ENCODE measurements around the gene SFTA2.
"Not testable (repeated sequence)": the region's sequence is repeated elsewhere in the genome, so short reads cannot be mapped to it uniquely, and the experiment has no call there.

SFTA2 gene

DNA sequence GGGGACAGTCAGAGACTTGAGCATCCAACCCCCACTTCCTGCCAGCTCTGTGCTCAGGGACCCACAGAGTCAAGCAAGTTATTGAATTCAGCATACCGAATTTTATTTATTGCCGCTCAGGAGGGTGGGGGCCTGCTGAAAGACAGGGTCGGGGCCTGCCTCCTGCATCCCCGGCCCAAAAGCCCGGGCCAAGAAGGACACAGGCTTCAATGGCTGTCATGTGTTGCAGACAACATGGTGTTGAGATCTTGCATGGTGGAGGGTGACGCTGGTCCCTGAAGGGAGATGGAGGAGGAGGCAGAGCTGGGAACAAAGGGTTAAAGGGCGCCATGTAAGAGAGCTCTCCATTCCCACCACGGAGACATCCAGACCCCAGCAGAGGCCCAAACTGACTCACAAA is 698 bp downstream of the SFTA2 start:
- no peak overlapping the region for H3K27ac Mint-ChIP-seq
- H3K27me3 Mint-ChIP-seq, result no peaks in the 10 kb centered on the region
- peaks cover 4% of the 10 kb centered on the region for H3K9me3 Mint-ChIP-seq
- DNase-seq, result no peak
- no peak overlapping the region for H3K4me3 Mint-ChIP-seq
- H3K4me1 Mint-ChIP-seq (ENCODE audit: low read depth), result no peaks in the 10 kb centered on the region
- peaks cover 28% of the 10 kb centered on the region for H3K36me3 Mint-ChIP-seq (ENCODE audit: low read depth)

DNA sequence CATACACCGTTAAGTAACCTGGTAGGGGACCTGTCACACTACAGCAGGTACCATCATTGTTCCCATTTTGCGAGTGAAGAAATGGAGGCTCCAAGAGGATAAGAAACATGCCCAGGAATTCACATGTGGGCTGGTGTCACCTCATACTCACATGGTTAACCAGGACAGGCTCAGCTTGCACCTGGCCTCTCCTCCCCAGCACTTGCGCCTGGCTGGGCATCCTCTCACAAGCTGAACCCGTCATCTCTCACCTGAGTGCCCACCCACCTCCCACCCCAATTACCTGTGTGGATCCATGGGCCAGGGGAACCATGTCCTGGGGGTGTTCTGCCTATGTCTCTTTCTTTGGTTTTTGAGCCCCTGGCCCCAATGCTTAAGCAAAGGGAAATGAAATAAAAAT is 1.5 kb downstream of the SFTA2 start:
- no peaks in the 10 kb centered on the region for H3K4me1 Mint-ChIP-seq (ENCODE audit: low read depth)
- no peaks in the 10 kb centered on the region for H3K27me3 Mint-ChIP-seq
- H3K4me3 Mint-ChIP-seq, result no peak overlapping the region
- DNase-seq, result no peak
- peaks cover 36% of the 10 kb centered on the region for H3K36me3 Mint-ChIP-seq (ENCODE audit: low read depth)
- H3K9me3 Mint-ChIP-seq, result peaks cover 4% of the 10 kb centered on the region
- H3K27ac Mint-ChIP-seq, result no peak overlapping the region

DNA sequence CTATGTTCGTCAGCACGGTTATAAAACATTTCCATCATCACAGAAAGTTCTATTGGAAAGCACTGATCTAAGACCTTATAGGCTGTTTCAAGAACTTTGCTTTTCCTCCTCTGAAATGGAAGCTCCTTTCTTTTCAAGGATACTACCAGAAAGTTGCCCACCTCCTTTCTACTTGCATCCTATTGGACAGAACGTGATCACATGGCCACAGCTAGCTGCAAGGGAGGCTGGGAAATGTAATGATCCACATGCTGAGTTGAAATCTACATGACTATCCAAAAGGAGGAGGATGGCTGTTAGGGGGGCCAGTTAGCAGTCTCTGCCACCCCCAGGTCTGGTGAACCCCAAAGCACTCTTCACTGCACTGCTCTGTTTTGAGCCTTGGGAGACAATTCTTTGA is 3.3 kb downstream of the SFTA2 start:
- Mint-ChIP-seq H3K27me3 (no peaks in the 10 kb centered on the region), H3K4me3 (no peak overlapping the region), H3K36me3 (ENCODE audit: low read depth) (peaks cover 53% of the 10 kb centered on the region), H3K27ac (no peak overlapping the region), H3K9me3 (peaks cover 4% of the 10 kb centered on the region), H3K4me1 (ENCODE audit: low read depth) (no peaks in the 10 kb centered on the region)
- no peak for DNase-seq

DNA sequence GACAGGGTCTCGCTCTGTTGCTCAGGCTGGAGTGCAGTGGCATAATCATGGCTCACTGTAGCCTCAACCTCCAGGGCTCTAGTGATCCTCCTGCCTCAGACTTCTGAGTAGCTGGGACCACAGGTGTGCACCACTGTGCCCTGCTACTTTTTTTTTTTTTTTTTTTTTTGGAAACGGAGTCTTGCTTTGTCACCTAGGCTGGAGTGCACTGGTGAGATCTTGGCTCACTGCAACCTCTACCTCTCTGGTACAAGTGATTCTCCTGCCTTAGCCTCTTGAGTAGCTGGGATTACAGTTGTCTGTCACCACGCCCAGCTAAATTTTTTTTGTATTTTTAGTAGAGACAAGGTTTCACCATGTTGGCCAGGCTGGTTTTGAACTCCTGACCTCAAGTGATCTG is 4.9 kb downstream of the SFTA2 start:
- H3K36me3 Mint-ChIP-seq (ENCODE audit: low read depth), result peaks cover 69% of the 10 kb centered on the region
- H3K27ac Mint-ChIP-seq; H3K4me1 Mint-ChIP-seq (ENCODE audit: low read depth); H3K27me3 Mint-ChIP-seq; DNase-seq; H3K9me3 Mint-ChIP-seq; H3K4me3 Mint-ChIP-seq: not testable (repeated sequence)

DNA sequence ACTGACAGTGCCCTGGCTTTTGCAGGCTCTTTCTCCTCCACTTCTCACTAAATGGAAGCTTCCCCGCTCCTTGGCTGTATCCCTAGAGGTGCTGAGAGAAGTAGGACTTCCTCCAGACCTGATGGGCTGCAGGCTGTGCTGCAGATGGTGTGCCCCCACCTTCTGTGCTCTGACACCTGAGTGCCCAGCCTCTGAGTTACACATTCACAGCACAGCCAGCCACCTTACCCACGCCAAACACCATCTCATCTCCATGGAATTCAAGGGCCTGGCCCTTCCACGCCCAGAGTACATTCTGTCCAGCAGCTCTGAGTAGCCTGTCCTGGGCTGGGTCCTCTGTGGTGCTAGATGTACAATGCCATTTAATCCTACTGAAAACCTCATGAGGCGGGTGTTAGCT is 5.3 kb downstream of the SFTA2 start:
- peaks cover 4% of the 10 kb centered on the region for H3K9me3 Mint-ChIP-seq
- peaks cover 73% of the 10 kb centered on the region for H3K36me3 Mint-ChIP-seq (ENCODE audit: low read depth)
- no peaks in the 10 kb centered on the region for H3K27me3 Mint-ChIP-seq
- H3K27ac Mint-ChIP-seq, result no peak overlapping the region
- DNase-seq, result no peak
- H3K4me3 Mint-ChIP-seq, result no peak overlapping the region
- no peaks in the 10 kb centered on the region for H3K4me1 Mint-ChIP-seq (ENCODE audit: low read depth)

DNA sequence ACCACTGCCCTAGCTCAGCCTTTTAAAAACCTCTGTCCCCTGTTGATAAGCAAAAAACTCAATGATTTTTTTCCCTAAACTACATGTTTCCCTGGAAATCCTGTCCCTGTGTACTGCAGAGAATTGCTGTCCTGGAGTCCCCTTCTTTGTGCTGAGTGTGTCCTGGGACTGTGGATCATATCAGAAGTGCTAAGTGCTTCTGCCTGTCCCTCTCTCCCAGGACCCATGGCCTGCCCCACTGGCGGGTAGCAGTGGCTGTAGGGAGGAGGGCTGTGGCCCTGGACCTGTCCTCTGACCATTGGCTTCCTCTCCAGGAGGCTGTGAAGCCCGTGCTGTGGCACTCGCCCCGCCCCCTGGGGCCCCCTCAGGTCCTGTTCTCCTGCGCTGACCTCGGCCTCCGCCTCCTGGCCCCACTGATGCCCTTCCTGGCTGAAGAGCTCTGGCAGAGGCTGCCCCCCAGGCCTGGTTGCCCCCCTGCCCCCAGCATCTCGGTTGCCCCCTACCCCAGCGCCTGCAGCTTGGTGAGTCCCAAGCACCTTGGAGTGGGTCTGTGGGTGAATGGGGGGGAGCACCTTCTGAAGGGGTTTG is 7.8 kb downstream of the SFTA2 start:
- H3K9me3 Mint-ChIP-seq; H3K4me1 Mint-ChIP-seq (ENCODE audit: low read depth); DNase-seq; H3K27me3 Mint-ChIP-seq; H3K4me3 Mint-ChIP-seq: not testable (repeated sequence)
- Mint-ChIP-seq H3K27ac (peak overlapping the region; percentile 13), H3K36me3 (ENCODE audit: low read depth) (peaks cover 97% of the 10 kb centered on the region)

DNA sequence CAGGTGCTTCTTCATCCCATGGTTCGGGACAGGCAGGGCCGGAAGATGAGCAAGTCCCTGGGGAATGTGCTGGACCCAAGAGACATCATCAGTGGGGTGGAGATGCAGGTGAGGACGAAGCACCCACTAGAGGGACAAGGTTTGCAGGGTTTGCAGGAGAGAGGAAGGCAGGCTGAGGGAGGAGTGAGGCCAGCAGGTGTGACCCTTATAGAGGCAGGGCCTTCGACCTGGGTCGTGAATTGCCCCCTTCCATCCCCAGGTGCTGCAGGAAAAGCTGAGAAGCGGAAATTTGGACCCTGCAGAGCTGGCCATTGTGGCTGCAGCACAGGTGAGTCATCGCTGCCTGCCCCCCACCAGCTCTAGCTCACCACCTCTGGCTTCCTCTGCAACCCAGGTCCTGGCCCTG is 9.5 kb downstream of the SFTA2 start:
- Mint-ChIP-seq H3K27me3 (no peaks in the 10 kb centered on the region), H3K4me1 (ENCODE audit: low read depth) (peaks cover 5% of the 10 kb centered on the region), H3K27ac (no peak overlapping the region), H3K36me3 (ENCODE audit: low read depth) (peaks cover 97% of the 10 kb centered on the region), H3K9me3 (no peaks in the 10 kb centered on the region), H3K4me3 (no peak overlapping the region)
- no peak for DNase-seq

DNA sequence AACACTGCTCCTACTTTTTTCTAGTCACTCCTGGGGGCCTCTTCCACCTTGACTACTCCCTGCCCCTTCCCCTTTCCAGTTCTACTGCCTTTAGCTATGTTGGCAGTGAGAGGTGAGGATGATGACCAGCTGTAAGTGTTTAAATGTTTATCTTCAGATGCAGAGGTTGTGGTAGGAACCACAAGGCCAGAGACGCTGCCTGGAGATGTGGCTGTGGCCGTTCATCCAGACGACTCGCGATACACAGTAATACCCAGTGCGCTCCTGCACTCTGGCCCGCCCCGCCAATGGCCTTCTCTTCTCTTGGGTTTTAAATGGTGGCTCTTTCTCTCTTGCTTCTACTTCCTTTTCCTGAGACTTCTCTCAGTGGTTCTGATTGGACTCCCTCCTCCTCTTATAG is 13.3 kb downstream of the SFTA2 start:
- peaks cover 92% of the 10 kb centered on the region for H3K36me3 Mint-ChIP-seq (ENCODE audit: low read depth)
- no peak overlapping the region for H3K4me3 Mint-ChIP-seq
- no peak for DNase-seq
- H3K9me3 Mint-ChIP-seq, result no peaks in the 10 kb centered on the region
- H3K27ac Mint-ChIP-seq, result no peak overlapping the region
- no peaks in the 10 kb centered on the region for H3K27me3 Mint-ChIP-seq
- H3K4me1 Mint-ChIP-seq (ENCODE audit: low read depth), result peaks cover 35% of the 10 kb centered on the region

DNA sequence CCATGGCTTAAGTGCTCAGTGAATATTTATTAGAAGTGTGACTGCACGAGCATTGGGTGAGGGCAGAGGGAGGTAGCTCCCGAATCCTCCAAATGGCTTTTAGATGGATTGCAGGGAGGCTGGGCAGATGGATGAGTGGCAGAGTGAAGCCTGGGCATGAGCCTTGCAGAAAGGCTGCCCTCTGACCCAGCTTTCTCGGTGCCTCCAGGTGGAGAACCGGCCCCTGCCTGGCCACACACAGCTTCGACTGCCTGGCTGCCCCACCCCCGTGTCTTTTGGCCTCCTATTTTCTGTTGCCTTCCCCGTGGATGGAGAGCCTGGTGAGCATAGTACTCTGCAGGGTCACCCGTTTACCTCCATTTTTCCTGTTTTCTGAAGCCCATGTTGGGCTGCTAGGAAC is 14.5 kb downstream of the SFTA2 start:
- Mint-ChIP-seq H3K4me1 (ENCODE audit: low read depth) (peaks cover 46% of the 10 kb centered on the region), H3K36me3 (ENCODE audit: low read depth) (peaks cover 92% of the 10 kb centered on the region)

DNA sequence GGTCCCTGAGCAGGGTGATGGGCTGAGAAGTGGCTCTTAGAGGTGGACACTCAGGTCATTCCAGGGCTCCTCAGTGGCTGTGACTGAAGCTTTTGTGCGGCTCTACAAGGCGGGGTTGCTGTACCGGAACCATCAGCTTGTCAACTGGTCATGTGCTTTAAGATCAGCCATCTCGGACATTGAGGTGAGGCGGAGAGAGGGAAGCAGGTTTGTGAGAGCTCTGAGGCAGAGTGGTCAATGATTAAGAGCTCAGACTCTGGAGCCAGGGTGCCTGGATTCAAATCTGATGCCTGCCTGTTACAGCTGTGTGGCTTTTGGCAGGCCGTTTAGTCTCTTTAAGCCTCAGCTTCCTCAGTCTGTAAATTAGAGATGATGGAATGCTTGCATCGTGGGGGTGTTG is 14.9 kb downstream of the SFTA2 start:
- Mint-ChIP-seq H3K9me3 (no peaks in the 10 kb centered on the region), H3K4me3 (no peak overlapping the region), H3K27me3 (no peaks in the 10 kb centered on the region), H3K4me1 (ENCODE audit: low read depth) (peaks cover 46% of the 10 kb centered on the region), H3K27ac (peak overlapping the region; percentile 9), H3K36me3 (ENCODE audit: low read depth) (peaks cover 92% of the 10 kb centered on the region)
- DNase-seq, result no peak

More for the DNA sequence above, 14.5 kb downstream of the SFTA2 start:
- no peaks in the 10 kb centered on the region for H3K9me3 Mint-ChIP-seq
- H3K27ac Mint-ChIP-seq, result no peak overlapping the region
- no peaks in the 10 kb centered on the region for H3K27me3 Mint-ChIP-seq
- no peak overlapping the region for H3K4me3 Mint-ChIP-seq
- no peak for DNase-seq

DNA sequence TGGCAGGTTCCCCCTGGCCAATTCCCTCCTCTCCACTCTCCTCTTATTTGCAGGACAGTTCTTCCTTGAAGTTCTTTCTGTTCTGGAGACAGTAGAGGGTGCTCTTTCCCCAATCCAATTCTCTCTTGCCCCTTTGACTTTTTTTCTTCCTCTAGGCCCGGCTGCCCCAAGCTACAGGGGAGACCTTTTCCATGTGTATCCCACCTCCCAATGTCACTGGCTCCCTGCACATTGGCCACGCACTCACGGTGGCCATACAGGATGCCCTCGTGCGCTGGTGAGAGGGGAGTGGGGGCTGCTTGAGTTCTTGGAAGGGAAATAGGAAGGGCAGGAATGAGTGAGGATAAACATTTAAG is 16.4 kb downstream of the SFTA2 start:
- no peaks in the 10 kb centered on the region for H3K27me3 Mint-ChIP-seq
- H3K9me3 Mint-ChIP-seq, result no peaks in the 10 kb centered on the region
- peaks cover 92% of the 10 kb centered on the region for H3K36me3 Mint-ChIP-seq (ENCODE audit: low read depth)
- H3K4me3 Mint-ChIP-seq, result peak overlapping the region; percentile 92
- DNase-seq, result peak; percentile 46
- H3K4me1 Mint-ChIP-seq (ENCODE audit: low read depth), result peaks cover 46% of the 10 kb centered on the region
- H3K27ac Mint-ChIP-seq, result peak overlapping the region; percentile 94

DNA sequence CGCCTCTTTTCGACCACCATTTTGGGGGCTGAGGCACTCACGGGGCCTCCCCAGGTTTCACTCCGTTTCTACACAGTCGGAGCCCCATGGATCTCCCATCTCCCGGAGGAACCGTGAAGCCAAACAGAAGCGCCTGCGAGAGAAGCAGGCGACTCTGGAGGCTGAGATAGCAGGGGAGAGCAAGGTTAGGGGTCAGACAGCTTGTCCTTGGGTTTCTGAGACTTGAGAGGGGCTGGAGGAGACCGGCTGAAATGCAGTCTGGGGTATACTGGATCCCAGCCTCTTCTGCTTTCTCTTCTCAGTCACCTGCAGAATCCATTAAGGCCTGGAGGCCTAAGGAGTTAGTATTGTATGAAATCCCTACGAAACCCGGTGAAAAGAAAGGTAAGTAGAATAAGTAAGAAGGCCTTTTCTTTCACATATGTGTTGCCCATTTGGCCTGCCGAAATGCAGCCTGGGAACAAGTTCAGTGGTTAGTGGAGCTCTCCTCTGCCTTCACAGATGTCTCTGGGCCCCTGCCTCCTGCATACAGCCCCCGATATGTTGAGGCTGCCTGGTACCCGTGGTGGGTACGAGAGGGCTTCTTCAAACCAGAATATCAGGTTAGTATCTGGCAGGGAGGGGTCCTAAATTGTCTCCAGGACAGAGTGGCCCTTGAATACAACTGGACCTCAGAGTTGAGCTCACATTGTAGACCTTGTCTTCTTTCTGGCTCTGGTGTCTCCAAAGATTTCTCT is 16.9 kb downstream of the SFTA2 start:
- DNase-seq, result peak; percentile 53
- Mint-ChIP-seq H3K4me1 (ENCODE audit: low read depth) (peaks cover 46% of the 10 kb centered on the region), H3K27me3 (no peaks in the 10 kb centered on the region), H3K4me3 (peak overlapping the region; percentile 92), H3K27ac (peak overlapping the region; percentile 94), H3K36me3 (ENCODE audit: low read depth) (peaks cover 92% of the 10 kb centered on the region), H3K9me3 (no peaks in the 10 kb centered on the region)

DNA sequence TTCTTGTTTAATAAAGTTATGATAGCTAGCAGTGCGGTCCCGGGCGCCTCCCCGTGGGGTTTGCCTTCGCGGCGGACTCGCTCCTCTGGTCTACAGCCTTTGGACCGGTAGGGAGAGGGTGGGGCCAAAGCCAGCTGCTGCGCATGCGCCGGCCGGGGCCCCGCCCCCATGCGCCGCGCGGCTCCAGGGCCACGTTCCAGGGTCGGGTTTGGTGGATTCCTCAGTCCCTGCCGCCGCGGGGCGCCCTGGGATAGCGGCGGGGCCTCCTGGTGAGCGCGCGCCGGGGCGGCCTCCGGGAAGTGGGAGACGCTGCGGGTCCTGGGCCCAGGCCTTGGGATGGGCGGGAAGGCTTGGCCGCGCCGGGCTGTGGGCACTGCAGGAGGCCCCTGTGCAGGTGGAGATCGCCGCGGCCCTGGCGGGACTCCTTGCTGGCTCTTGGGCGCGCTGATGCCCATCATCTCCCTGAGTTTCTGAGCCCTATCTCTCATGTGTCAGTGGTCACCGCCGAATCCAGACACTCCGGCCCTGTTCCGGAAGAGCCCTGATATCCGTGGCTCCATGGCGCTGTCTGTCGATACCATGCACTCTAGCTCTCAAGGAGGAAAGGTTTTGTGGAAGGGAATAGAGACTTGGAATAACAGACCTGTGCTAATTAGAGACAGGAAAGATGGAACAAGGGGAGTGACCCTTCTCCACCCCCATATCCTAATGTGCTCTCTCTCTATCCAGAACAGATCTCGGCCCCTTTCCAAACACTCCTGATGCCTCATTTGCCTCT is 17.7 kb downstream of the SFTA2 start, which contains the start of gene VARS2:
Gene VARS2 (plus strand): TSS at position 163 of the 778 bp plus-strand sequence. CDS start 599 bp downstream, at position 762.
- Mint-ChIP-seq H3K4me1 (ENCODE audit: low read depth) (peaks cover 47% of the 10 kb centered on the region), H3K36me3 (ENCODE audit: low read depth) (peaks cover 92% of the 10 kb centered on the region), H3K27ac (peak within 1 kb of the TSS; percentile 94), H3K4me3 (peak within 1 kb of the TSS; percentile 92), H3K27me3 (no peaks in the 10 kb centered on the region), H3K9me3 (no peaks in the 10 kb centered on the region)
- peak; percentile 94 for DNase-seq

DNA sequence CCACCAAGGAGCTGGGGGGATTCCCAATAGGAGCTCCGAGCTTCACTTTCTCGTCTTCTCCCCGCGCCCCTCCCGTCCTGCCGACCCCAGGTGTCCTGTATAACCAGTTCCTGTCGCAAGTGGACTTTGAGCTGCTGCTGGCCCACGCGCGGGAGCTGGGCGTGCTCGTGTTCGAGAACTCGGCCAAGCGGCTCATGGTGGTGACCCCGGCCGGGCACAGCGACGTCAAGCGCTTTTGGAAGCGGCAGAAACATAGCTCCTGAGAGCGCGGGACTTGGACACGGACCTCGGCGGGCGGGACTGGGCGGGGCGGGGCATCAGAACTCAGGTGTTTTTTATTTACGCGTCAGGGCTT is 18.3 kb downstream of the SFTA2 start:
- peak overlapping the region; percentile 94 for H3K27ac Mint-ChIP-seq
- H3K4me1 Mint-ChIP-seq (ENCODE audit: low read depth), result peaks cover 52% of the 10 kb centered on the region
- no peaks in the 10 kb centered on the region for H3K27me3 Mint-ChIP-seq
- H3K9me3 Mint-ChIP-seq, result no peaks in the 10 kb centered on the region
- DNase-seq, result no peak
- H3K36me3 Mint-ChIP-seq (ENCODE audit: low read depth), result peaks cover 92% of the 10 kb centered on the region
- H3K4me3 Mint-ChIP-seq, result peak overlapping the region; percentile 92
